GM20431 (cell line): ENCODE measurements around the gene CACNA1C.

Experiments
- in situ Hi-C: fragments of 300-500 bp; cut with MseI, MboI; formaldehyde crosslinking; loops from one replicate; pipeline ENCODE4 v1.15.0; 2020; ENCODE audit warnings: low sequenced_read_pairs; ENCODE audit not compliant: unreplicated experiment

CACNA1C gene

GRCh38 chr12:2034633-2035430 is 18.0 kb upstream of the CACNA1C start:
- in situ Hi-C loops, result no loop called here

- in situ Hi-C loops, result no loop called here
Observed at GRCh38 chr12:2035431-2036055, 17.2 kb upstream of the CACNA1C start.

- in situ Hi-C loops, result no loop called here
Observed at GRCh38 chr12:2039034-2039433, 13.8 kb upstream of the CACNA1C start.

- in situ Hi-C loops, result no loop called here
Observed at GRCh38 chr12:2043054-2043453, 9.7 kb upstream of the CACNA1C start.

GRCh38 chr12:2044165-2044564 is 8.6 kb upstream of the CACNA1C start:
- in situ Hi-C loops, result no loop called here

- in situ Hi-C loops, result no loop called here
Observed at GRCh38 chr12:2046957-2047356, 5.8 kb upstream of the CACNA1C start.

GRCh38 chr12:2047752-2048151 is 5.0 kb upstream of the CACNA1C start:
- in situ Hi-C loops, result no loop called here

- in situ Hi-C loops, result no loop called here
Observed at GRCh38 chr12:2049604-2050540, 2.9 kb upstream of the CACNA1C start.

GRCh38 chr12:2051700-2052621 is 826 bp upstream of the CACNA1C start:
- in situ Hi-C loops, result no loop called here

- in situ Hi-C loops, result no loop called here
Observed at GRCh38 chr12:2053691-2054090, 904 bp downstream of the CACNA1C start.

GRCh38 chr12:2054091-2055018 is 1.6 kb downstream of the CACNA1C start:
- in situ Hi-C loops, result no loop called here

- in situ Hi-C loops, result no loop called here
Observed at GRCh38 chr12:2057041-2057794, 4.4 kb downstream of the CACNA1C start.

- in situ Hi-C loops, result no loop called here
Observed at GRCh38 chr12:2057795-2058408, 5.1 kb downstream of the CACNA1C start.

GRCh38 chr12:2058837-2059236 is 6.0 kb downstream of the CACNA1C start:
- in situ Hi-C loops, result no loop called here

- in situ Hi-C loops, result no loop called here
Observed at GRCh38 chr12:2061402-2061801, 8.6 kb downstream of the CACNA1C start.

- in situ Hi-C loops, result no loop called here
Observed at GRCh38 chr12:2064071-2064507, 11.3 kb downstream of the CACNA1C start.

- in situ Hi-C loops, result no loop called here
Observed at GRCh38 chr12:2068653-2069052, 15.9 kb downstream of the CACNA1C start.
